NCI-H2029 (cell line): ENCODE data around the gene IDNK.

Experiments
- DNase-seq: peaks from one replicate; lab custom pipeline; 2025; lab: John Stamatoyannopoulos, UW

The IDNK gene

DNA sequence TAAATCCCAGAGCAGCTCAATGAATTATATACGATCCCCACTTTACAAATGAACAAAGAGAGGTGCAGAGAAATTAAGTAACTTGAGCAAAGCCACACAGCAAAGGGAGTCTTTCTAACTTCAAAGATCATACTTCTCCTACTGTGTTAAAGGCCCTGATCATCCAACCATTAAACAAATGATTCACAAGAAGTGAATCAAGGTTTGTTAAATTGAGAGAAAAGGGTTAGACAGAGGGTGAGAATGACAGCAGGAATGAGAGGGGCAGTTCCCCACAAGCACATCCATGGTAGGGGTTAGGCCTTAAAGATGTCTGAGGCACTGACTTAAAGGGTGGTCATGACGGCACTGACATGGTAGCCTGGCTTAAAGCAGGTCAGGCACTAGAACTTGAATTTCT, 10.7 kb downstream of the IDNK start:
- DNase-seq = no peak

DNA sequence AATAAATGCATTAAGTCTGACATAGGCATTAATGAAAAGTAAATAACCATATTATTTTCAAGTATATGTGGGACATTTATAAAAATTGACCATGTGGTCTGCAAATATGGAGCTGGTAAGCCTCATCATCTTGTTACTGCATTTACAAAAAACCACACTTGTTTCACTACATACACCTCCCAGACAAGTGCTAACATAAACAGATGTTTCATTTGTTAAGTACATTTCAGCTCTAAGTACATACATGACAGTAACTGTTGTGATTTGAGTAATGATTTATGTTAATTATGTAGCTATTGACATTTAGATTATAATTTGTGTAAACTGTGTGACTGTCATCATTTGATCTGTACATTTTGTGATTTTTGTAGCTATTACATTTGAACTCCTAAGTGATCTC, 13.9 kb downstream of the IDNK start:
- no peak for DNase-seq

DNA sequence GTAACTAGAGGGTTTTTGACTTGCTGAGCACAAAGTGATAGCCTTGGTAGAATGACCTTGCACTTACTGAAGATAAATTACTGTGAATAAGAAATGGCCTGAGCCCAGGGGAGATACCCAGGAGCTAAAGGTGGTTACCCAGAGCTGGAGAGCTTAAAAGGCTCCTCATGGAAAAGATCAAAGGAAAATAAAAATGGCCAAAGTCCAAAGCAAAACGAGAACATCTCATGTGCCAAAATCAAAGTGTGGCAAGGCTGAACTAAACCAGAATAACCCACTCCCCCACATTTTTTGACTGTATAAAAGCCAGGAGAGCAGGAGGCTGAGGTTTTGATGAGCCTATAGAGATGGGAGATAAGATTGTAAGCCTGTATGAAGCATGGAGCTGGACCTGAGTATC, 14.4 kb downstream of the IDNK start:
- DNase-seq = no peak

DNA sequence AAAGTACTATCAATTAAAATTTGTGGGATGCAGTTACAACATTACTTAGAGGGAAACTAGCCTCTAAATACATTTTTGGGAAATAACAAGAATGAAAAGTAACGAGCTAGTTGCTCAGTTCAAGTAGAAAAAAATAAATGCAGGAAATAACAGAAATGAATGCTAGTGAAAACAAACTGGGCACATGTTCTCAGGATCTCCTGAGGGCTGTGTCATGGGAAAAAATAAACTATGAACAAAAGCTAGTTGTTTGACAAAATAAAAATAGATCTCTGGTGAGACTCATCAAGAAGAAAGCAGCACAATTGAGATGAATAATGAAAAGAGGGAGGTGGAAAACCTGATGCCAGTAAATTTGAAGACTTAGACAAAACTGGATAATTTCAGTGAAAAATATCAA, 16.3 kb downstream of the IDNK start:
- DNase-seq = no peak

DNA sequence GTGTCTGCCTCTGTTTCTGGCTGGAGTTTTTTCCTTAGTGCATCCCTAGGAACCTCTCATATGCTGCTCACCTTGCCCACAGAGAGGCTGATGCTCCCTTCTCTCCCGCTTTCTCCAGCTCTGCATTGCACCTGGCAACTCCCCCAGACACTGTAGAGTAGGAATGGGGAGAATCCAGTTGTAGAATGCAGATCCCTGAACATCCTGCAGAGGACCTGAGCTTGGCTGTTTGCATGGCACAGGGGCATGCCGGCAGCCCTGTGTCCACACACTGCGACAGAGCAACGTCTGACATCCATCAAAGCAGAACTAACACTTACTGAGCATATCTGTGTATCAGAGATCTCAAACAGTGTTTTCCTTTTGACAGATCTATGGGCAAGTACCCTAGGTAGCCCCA, 19.9 kb downstream of the IDNK start:
- DNase-seq = no peak

DNA sequence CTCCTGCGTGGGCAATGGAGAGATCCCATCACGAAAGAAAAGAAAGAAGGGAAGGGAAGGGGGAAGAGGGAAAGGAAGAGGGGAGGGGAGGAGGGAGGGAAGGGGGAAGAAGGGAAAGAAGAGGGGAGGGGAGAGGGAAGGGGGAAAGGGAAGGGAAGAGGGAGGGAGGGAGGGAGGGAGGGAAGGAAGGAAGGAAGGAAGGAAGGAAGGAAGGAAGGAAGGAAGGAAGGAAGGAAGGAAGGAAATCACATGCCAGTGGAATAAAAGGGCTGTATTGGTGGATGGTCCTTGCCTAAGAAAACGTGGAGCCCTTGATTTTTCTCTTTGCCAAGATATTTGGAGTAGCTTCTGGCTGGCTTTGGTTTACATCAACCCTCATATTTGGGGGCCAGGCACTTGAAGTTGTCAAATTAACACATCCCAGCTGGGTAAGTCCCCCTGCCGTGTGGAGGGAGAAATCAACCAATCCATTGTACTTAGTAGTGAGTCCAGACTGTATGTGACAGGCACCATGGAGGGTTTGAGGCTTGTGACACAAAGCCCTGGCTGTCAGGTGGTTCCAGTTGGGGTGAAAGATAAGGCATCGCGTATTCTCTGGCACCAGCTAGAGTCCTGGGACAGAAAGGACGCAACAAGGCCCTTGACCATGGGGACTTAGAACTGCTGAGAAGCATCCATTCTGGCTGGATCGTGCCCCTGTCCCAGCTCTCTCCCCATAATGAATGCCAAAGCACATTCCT, 23.7 kb downstream of the IDNK start:
- DNase-seq = no peak

DNA sequence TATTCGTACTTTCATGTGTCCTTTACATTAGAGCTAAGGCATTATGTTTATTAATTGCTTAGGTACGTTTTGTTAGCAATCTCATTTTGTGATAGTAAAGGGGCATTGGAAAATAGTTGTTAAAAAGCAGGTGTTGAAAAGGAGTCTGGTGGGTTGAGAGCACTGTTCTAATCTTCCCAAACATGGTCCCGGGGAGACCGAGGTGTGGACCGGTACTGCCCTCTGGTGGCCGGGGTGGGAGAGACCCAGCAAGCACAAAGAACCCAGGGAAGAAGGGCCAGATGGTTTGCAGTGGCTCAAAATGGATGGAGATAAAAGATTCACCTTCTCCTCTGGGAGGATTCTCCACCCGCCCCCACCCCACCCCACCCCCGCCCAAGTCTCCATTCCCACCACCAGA, 26.1 kb downstream of the IDNK start:
- DNase-seq = peak; percentile 23

DNA sequence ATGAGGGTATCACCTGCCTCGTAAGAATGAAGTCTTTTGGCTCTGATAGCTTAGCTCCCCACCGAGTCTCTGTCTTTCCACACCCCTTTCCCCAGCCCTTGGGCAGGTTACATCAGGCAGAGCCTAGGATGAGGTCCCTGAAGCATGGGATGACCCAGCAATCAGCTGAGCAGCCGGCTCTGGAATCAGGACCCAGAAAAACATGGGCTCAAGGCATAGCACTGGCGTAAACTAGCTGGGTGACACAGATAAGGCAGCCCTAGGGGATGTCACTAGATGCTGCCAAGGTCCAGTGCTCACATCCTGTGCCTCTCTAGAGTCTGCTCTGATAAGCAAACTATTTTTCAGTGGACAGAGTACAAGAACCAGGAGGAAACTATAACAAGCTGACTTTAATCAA, 26.6 kb downstream of the IDNK start:
- DNase-seq = no peak

DNA sequence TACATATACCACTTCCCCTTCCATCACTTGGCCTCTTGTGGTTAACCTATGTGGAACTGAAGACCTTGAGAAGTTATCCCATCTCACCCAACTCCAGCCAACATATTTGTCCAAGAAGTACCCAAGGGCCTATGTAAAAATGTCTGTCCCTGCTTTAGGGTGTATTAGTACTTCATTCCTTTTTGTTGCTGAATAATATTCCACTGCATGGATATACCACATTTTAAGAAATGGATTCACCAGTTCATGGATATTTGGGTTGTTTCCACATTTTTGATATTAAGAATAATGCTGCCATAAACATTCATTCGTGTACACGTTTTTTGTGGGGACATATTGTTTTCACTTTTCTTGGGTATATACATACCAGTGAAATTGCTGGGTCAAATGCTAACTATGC, 28.6 kb downstream of the IDNK start:
- DNase-seq = no peak

DNA sequence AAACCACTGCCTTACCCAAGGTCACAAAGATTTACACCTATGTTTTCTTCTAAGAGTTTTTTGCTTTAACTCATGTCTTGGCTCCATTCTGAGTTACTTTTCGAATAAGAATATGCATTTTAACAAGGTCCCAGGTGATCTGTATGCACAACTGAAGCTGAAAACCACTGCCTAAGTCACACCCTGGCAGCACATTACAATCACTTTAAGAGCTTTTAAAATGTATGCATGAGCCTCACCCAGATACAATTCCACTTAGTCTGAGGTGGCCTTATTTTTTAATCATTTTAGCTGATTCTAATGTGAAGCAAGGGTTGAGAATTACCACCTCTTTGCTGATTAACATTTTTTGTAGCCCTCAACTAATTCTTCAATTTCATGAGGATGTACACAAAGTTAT, 29.5 kb downstream of the IDNK start:
- no peak for DNase-seq

DNA sequence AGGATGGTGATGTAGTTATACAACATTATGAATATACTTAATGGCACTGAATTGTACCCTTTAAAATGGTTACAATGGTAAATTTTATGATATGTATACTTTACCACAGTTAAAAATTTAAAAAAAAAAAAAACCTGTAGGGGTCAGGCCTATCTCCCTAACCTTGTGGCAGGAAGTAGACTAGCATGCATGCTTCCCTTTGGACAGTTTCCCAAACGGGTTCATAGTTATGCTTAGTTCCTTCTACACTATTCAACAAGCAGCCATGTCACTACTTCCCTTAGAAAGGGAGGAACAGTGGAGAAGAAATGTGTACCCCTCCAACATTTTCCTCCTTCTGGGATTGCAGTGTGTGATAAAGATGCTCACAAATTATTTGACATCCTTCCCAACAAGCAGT, 32.5 kb downstream of the IDNK start:
- no peak for DNase-seq

DNA sequence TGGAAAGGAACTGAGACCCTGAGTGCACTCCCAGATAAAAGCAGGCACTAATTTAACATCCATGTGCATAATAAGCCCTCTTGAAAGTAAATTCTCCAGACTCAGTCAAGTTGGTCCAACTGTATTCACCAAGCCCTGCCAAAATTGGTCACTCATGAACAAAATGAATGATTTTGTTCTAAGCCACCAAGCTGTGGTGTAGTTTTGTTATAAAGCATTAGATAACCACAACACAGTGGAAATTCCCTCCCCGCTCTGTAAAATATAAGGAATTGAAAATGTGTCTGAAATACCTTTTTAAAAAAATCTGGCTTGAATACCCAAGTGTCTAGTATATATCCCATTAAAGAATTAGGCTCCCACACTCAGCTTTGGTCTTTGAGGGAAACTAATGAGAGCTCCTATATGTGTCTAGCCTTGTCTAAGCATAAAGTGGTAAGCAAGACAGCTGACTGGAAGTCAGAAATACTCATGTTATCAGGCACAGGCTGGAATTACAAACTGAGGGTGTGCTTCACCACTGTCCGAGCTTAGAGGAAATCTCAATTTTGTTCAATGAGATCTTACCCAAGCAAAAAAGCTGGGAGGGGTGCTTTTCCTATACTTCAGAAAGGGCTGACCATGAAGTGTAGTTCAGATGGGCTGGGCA, 33.2 kb downstream of the IDNK start:
- no peak for DNase-seq

DNA sequence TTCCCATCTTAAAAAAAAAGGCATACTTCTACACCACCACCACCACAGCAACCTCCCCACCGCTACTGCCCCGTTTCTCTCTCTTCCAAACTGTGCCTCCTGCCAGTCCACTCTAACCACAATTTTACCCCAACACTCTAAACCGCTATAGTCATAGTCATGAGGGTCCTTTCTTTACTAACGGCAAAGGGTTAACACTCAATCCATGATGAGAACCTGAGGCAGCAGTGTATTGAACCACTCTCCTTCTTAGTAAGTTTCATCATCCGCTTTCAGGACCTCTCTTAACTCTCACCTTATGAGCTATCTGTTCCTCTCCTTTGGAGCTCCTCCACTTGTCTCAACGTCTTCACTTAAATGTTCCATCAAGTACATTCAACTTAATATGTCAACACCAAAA, 34.0 kb downstream of the IDNK start:
- no peak for DNase-seq

DNA sequence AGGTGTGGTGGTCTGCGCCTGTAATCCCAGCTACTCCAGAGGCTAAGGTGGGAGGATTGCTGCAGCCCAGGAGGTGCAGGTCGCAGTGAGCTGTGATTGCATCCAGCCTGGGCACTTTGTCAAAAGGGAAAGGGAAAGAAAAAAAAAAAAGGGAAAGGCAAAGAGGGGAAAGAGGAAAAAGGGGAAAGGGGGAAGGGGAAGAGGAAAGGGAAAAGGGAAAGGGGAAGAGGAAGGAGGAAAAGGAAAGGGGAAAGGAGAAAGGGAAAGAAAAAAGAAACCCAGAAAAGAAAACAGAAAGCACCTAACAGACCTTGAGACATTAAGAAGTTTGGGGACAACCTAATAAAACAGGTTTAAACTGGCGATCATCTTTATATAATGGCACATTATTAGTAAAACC, 40.0 kb downstream of the IDNK start:
- no peak for DNase-seq

DNA sequence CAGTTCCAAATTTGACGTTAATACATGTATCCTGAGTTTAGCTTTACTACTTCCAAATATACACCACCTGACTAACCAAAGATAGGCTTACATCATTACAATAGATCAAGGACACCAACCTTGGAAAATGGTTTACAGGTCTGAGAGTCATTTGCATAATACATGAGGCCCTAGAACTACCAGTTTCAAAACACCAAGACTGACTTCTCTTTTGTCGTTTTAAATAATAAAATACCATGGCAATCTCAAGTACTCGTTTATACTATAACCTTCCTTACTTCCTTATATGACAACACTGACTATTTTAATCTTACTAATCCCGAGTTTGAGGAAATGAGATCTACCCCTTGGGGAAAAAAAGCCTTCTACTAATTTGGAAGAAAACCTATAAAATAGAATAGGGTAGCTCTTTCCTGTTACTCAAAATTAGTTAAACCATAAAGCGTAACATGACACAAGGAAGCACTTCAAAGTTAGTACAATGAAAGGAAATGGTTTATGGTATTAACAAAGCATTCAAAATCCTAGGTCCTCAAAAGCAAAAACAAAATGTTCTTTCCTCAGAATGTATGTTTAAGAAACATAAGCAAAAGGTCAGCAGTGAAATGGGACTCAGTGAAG, 42.7 kb downstream of the IDNK start:
- DNase-seq = no peak

DNA sequence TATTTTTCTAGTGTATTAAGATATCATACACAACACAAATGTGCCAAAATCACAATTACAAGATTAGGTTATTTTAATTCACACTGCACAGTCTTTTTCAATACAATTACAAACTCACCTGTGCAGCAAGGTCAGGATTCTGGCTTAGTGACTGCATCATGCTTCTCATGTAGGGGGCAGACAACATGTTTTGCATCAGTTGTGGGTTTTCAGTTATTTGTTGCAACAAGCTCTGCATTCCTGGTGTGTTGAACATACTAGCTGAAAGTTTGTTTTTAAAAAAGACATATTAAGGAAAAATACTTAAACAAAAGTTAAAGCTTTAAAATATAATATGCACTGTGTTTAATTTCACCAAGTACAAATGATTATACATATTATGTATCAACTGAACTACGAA, 46.1 kb downstream of the IDNK start:
- DNase-seq = no peak

DNA sequence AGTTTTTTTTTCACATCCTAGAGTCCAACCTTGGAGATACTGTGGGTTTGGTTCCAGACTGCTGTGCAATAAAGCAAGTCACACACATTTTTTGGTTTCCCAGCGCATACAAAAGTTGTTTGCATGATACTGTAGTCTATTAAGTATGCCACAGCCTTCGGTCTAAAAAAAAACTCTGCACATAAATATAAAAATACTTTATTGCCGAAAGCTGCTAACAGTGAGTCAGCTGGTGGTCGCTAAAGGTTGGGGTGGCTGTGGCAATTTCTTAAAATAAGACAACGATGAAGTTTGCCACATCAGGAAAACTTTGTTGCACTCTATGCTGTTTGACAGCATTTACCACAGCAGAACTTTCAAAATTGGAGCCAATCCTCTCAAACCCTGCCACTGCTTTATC, 47.4 kb downstream of the IDNK start:
- no peak for DNase-seq

DNA sequence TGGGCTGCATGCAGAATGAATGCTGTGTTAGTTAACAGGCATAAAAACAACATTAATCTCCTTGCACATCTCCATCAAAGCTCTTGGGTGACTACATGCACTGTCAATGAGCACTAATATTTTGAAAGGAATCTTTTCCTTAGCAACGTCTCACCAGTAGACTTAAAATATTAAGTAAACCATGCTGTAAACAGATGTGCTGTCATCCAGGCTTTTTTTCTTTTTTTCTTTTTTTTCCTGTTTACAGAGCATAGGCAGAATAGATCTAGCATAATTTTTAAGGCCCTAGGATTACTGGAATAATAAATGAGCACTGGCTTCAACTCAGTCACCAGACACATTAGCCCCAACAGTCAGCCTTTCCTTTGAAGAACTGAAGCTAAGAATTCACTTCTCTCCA, 48.5 kb downstream of the IDNK start:
- DNase-seq = no peak

DNA sequence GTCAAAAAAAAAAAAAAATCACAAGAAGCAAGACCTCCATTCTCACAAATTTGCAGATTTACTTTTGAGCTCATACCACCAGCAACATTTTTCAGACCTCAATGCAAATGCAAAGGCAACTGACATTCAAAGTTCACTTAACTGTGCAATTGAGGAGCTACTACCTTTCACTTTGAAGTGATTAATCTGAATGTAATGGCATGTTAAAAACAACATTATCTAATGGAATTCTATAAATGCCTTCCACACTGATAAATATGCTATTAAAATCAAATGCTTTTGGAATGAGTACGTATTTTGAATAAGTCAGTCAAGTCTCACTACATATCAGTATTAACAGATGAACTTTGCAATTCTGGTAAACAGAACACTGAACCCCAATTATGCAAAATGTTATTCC, 52.5 kb downstream of the IDNK start:
- DNase-seq = no peak

DNA sequence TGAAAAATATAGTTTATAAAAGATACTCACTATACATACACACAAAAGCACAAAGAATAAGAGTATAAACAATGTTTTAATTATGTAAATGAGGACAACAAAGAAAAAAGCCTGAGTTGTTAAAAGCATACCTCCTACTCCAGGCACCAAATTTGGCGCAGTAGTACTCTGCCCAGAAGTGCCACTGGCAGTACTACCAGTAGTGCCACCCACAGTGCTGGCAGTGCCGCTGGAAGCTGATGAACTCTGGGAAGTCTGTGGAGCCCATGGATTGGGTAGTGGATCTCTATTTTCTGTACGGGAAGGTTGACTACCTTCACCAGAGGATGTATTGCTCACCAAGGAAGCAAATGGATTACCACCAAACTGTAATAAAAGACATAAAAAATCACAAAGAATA, 54.7 kb downstream of the IDNK start:
- no peak for DNase-seq

DNA sequence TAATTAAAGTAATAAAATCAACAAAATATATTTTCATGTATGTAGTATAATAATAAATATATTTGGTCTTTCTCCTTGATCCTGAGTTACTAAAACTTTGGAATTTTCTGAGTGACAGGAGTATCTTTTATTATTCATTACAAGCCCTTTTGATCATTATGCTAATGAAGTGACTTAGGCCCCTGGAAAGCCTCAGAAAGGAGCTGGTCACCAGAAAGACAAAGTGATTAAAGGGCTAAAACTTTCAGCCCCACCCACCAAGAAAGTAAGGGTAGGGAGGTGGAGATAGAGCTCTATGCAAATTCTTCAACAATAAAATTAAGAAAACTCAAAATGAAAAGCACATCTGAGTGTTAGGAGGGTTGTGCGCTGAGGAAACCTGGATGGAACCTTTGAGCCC, 57.3 kb downstream of the IDNK start:
- DNase-seq = no peak

DNA sequence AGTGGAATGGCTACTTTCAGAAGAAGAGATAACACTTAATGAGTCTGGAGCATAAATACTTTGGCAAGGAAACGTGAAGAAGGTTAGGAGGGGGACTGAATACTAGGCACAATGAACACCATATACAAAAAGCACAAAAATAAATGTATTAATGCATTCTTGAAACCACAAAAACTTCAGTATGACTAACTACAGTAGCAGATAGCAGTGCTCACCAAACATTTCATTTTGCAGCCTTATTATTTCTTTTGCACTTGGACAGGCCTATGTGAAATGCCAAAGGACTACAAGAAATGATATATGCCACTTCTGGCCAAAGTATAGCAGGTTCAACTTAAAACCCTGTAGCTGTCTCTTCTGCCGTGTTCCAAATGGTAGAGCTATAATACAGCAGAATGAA, 58.5 kb downstream of the IDNK start:
- DNase-seq = no peak

DNA sequence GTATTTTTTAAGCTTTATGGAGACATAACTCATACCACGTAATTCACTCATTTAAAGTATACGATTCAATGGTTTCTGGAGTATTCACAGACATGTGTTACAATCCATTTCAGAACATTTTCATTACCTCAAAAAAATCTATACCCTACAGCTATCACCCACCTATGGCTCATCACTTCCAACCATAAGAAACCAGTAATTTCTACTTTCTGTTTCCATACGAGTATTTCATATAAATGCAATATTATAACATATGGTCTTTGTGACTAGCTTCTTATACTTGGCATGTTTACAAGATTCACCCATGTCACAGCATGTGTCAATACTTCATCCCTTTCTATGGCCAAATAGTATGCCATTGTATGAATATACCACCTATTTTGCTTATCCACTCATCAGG, 66.0 kb downstream of the IDNK start:
- no peak for DNase-seq

DNA sequence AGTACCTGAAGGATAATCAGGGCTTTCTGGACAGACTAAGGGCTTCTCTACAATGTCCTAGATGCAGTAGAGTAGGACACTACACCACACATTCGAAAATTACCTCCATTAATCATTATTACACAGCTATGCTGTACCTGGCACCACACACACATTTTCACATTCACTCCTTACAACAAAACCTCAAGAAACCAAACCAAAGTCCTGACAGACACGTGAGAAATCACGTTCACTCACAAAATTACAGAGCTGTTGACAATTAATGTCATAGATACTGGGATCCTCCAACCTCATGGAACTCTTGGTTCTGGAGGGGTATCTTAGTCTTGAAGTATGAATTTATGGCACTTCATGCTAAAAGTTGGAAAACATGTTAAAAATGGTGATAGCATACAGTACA, 68.5 kb downstream of the IDNK start:
- DNase-seq = no peak
